Endometrium (tissue), 2 donors: ENCODE measurements around the gene LMOD2.

Experiments used
- FAIRE-seq: peaks from 2 replicates; lab custom pipeline; 2012; peaks lifted over from hg19 to GRCh38; lab: Jason Lieb, UNC
- donor health status: control.
- donor health status: control.

The LMOD2 gene

DNA sequence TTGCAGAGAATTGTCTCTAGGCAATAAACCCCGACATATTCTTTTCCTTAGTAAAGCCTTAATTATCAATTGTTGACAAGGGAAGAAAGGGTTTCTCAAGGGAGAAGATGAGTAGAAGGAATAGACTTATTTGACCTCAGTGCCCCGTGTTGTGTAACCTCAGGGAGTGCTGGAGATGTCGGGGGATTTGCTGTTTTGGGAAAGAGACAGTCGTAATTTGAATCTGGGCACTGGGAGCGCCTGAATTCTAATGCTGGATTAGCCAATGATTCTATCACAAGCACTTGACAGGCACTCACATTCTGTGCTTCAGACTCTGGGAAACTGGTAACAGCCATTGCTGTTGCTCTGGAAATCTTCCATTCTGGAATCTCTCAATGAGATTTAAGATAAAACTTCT is 13.8 kb upstream of the LMOD2 start:
- FAIRE-seq, result no peak

DNA sequence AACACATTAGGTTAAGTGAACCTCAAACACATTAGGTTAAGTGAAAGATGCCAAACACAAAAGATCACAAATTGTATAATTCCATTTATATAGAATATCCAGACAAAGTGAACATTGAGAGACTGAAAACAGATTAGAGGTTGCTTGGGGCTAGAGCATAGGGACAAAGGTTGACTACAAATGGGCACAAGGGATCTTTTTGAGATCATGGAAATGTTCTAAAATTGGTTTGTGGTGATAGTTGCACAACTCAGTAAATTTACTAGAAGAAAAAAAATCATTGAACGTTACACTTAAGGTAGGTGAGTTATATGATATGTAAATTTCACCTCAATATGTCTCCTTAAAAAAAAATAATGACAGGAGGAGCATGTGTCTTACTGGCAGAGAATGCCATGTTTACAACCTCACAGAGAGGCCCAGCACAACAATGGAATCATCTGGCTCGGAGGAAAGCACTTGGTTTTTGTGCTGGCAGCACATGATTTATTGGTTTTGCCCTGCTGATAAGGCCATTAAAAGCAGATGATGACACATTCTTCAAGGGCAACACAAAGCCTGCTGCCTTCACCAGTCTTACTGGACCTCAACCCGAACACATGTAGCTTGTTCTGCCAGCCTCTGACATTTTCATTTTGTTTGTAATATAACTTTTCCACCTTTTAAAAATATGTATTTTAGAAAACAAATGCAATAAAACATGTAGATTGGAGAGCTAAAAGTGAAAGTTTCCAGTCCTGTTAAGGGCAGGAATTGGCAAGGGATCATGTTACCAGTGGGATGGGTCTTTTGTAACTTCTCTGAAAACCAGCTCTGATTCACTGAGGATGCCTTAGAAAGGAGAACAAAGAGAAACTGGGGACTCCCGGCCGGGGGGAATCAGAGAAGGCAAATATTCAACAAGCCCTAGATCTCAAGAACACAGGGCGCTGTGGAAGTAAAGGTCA is 11.9 kb upstream of the LMOD2 start:
- FAIRE-seq, result no peak

DNA sequence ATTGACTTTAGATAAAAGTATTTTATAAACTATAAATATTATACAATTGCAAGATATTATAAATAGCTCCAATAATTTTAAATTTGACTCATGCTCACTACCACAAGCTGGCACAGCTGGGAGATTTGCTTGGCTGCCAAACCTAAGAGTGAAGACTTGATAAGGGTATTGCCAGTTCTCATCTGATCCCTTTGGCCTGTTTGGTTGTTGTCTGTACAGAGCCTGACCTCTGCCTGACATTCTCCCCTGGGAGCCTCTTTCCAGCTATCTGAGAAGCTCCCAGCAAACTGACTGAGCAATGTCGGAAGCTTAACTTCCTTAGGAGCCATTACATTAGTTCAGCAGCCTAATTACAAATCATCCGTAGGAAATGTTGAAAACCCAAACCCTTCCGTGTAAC is 10.2 kb upstream of the LMOD2 start:
- no peak for FAIRE-seq

- FAIRE-seq, result no peak
Measured at GRCh38 chr7:123647106-123647730, 8.4 kb upstream of the LMOD2 start.

GRCh38 chr7:123649964-123650363 is 5.7 kb upstream of the LMOD2 start:
- no peak for FAIRE-seq

GRCh38 chr7:123650595-123650994 is 5.1 kb upstream of the LMOD2 start:
- no peak for FAIRE-seq

GRCh38 chr7:123652406-123652805 is 3.3 kb upstream of the LMOD2 start:
- FAIRE-seq, result no peak

GRCh38 chr7:123653162-123653561 is 2.5 kb upstream of the LMOD2 start:
- no peak for FAIRE-seq

DNA sequence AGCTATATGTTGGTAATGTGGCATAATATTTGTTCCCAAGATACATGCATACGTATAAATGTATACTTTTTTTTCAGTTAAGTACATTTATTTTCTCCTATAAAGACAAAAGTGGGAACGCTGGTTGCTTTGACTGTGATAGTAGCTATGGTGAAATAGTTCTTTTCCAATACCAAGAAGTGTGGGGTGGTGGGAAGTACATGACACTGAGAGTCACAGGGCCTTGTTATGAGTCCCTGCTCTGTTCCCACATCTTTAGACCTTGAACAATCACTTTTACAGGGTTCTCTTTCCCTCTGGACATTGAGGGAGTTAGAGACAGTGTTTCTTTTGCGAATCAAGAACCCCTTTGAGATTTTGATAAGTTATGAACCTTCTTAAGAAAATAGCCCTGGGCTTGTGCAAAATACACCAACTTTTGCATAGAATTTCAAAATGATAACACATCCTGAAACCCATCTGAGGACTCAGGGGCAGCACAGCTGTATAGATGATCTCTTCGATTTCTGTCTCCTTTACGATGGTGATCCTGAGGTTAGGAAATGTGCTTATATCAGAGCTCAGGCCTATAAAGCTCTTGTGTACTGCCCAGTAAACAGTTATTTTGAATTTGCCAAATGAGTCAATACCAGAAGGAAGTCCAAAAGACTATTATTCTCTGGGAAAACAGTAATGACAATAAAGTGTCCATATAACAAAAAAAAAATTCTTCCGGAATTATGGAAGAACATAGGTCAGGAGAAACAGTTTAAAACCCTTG is 1.1 kb downstream of the LMOD2 start:
- FAIRE-seq, result no peak

- FAIRE-seq, result no peak
Measured at GRCh38 chr7:123657304-123657685, 1.6 kb downstream of the LMOD2 start.

DNA sequence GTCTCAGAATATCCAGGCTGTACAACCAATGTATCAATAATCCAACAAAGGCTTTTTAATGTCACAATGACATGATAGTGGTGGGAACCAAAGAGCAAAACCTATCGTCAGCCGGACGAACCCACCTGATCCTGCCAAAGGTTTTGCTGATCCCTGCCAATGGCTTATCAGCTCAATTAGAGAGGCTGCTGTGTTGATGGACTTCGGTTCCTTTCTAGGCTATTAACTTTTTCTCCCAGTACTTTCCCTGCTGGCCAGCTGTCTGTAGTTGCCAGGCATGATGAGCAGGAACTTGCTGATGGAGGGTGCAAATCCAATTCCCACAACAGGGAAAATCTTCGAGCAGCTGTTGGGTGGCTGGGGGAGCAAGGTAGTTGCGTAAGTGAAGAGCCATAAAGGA is 2.4 kb downstream of the LMOD2 start:
- no peak for FAIRE-seq

- FAIRE-seq, result no peak
Measured at GRCh38 chr7:123660514-123661354, 5.1 kb downstream of the LMOD2 start.

GRCh38 chr7:123661765-123662164 is 6.1 kb downstream of the LMOD2 start:
- no peak for FAIRE-seq

DNA sequence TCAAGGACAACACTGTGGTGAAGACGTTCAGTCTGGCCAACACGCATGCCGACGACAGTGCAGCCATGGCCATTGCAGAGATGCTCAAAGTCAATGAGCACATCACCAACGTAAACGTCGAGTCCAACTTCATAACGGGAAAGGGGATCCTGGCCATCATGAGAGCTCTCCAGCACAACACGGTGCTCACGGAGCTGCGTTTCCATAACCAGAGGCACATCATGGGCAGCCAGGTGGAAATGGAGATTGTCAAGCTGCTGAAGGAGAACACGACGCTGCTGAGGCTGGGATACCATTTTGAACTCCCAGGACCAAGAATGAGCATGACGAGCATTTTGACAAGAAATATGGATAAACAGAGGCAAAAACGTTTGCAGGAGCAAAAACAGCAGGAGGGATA is 6.6 kb downstream of the LMOD2 start:
- FAIRE-seq, result no peak

- no peak for FAIRE-seq
Measured at GRCh38 chr7:123662755-123663154, 7.1 kb downstream of the LMOD2 start.

DNA sequence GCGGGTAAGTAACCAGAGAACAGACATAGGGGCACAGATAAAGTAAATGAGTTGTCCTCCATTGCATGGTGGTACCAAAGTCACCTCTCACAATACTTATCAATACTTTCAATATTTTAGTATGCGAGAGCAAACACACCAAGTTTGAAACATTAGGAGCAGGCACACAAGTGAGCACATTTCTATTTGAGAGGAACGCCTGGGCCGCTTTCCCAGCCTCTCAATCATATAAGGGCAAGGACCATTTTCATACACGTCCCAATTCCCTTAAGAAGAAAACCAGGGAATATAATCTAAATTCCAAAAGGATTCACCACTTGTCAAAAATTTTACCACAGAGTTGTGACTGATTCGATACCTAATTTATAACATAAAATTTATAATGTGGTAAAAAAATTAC is 7.5 kb downstream of the LMOD2 start:
- no peak for FAIRE-seq

DNA sequence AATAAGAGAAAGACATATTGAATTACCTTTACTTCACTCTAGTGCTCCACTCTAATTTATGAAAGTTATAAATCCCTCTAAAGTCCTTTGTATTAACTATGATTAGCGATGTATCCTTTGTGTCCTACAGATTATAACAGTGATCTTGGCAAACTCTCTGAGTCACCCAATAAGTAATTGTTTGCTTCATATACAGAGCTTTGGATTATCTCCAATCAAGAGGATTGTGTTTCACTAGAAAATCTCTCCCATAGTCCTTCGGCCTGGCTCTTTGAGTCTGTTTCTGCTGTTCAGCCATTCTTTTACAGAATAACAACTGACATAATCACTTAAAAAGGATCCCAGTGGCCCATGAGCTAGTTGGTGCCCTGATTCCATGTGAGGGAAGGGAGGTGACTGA is 9.5 kb downstream of the LMOD2 start:
- no peak for FAIRE-seq

DNA sequence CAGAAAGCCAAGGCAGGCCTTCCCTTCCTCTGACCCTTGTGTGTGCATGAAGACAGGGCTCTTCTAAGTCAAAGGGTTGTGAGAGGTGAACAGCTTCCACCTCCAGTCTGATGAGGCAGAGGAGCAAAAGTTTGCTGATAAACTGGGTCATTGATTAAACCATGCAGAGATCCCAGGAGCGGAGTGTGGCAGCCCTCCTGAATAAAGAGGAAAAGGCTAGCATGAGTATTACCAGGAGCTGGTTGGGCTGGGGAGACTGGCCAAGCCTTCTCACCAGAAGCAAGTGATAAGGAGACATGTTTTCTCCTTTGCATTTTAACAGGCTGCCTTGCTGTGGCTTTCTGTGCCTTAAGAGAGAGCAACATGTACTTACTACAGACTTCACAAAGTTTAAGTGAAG is 10.2 kb downstream of the LMOD2 start:
- no peak for FAIRE-seq

DNA sequence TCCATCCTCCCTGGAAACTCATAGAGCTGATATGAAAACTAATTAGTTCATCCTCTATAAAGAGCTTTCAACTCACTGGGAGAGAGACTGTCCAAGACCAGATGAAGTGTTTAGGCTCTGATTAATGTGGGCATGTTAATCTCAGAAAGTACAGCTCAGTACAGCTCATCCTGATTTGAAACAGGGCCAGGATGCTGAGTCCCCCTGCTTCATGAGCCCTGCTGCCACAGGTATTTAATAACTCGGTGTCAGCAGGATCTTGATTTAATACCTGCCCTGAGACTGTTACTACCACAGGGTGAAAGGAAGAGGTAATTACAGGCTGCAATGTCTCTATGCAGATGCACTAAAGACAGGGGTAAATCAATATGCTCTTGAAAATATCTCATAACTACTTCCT is 10.8 kb downstream of the LMOD2 start:
- no peak for FAIRE-seq

DNA sequence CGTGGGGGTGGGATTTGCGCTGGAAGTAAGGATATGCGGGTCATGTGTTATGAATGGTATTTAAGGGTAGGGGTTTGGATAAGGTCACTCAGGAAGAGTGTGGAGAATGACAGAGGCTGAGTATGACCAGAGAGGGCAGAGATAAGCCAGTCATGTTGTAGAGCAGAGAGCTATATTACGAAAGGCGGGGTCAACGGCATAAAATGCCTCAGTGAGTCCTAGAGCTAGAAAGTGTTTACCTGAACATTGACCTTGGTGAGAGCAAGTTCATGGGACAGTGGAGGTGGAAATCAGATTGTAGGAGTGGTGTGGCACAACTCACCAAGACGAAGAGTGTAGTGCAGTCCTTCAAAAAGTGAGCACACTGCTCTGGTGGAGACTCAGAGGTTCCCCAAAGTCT is 13.8 kb downstream of the LMOD2 start:
- no peak for FAIRE-seq

- no peak for FAIRE-seq
Measured at GRCh38 chr7:123673137-123673732, 17.6 kb downstream of the LMOD2 start.
